WTC11 (cell line): ENCODE measurements around the gene DISC1.
"Not testable (repeated sequence)": the region's sequence is repeated elsewhere in the genome, so short reads cannot be mapped to it uniquely, and the experiment has no call there.

Experiments used
- CTCF ChIP-seq: fragments of 200-600 bp; IDR thresholded peaks from 2 replicates; pipeline ENCODE4 v1.8.0; 2022; ENCODE audit warnings: antibody characterized with exemption
- ETV6 ChIP-seq: sonication (generic); formaldehyde crosslinking; IDR thresholded peaks from 2 replicates; pipeline ENCODE4 v1.8.1; 2022; ENCODE audit warnings: mild to moderate bottlenecking, missing genetic modification reagents
- NFYB ChIP-seq: sonication (generic); formaldehyde crosslinking; conservative IDR thresholded peaks from 2 replicates; pipeline ENCODE4 v1.8.0; 2022; ENCODE audit warnings: low read depth, missing genetic modification reagents
- NR1H2 ChIP-seq: sonication (generic); formaldehyde crosslinking; IDR thresholded peaks from 2 replicates; pipeline ENCODE4 v1.9.0; 2021; ENCODE audit warnings: mild to moderate bottlenecking, moderate library complexity, missing genetic modification reagents
- TP53 ChIP-seq: sonication (generic); formaldehyde crosslinking; IDR thresholded peaks from 2 replicates; pipeline ENCODE4 v1.8.1; 2023; ENCODE audit warnings: mild to moderate bottlenecking, missing genetic modification reagents
- USF2 ChIP-seq: sonication (generic); formaldehyde crosslinking; IDR thresholded peaks from 2 replicates; pipeline ENCODE4 v1.8.1; 2023; ENCODE audit warnings: mild to moderate bottlenecking, missing genetic modification reagents, moderate library complexity

GRCh38 chr1:231642061-231642460, 15.5 kb downstream of the DISC1 start:
- TF ChIP-seq ETV6 (CRISPR knock-in tag); NR1H2 (CRISPR knock-in tag); NFYB (CRISPR knock-in tag); CTCF; TP53; USF2 (CRISPR knock-in tag): not testable (repeated sequence)
